Keratinocyte (primary cell): Measurements from ENCODE around the gene RRAS. TPM values are rescaled to one million over a fixed set of nuclear protein-coding genes. Genes with fewer than 3 reads are reported as not detected.

ENCODE experiments used
- DNase-seq: peaks from one replicate; pipeline ENCODE4 v3.0.0-alpha.2; 2011; ENCODE audit warnings: low read depth, missing footprints, low spot score
- FAIRE-seq: peaks from 2 replicates; lab custom pipeline; 2011; peaks lifted over from hg19 to GRCh38; lab: Jason Lieb, UNC
- H2AFZ ChIP-seq: 2 replicates; pipeline ENCODE4 v1.6.0; 2012; ENCODE audit warnings: low read length, control low read depth, inconsistent platforms; ENCODE audit not compliant: control insufficient read depth
- H3K27ac ChIP-seq: 2 replicates; pipeline ENCODE4 v1.5.1; 2011; ENCODE audit warnings: low read length; ENCODE audit not compliant: control insufficient read depth, insufficient read depth
- H3K27me3 ChIP-seq: 3 replicates; pipeline ENCODE4 v1.6.0; 2011; ENCODE audit warnings: low read length; ENCODE audit not compliant: control insufficient read depth, insufficient read depth; ENCODE audit errors: extremely low read depth
- H3K36me3 ChIP-seq, 2 experiments: 2 replicates in 1 of 2; 3 replicates in 1 of 2; pipeline ENCODE4 v1.5.1; 2011; ENCODE audit warnings: low read length in 2 of 2, mild to moderate bottlenecking in 1 of 2; ENCODE audit not compliant: control insufficient read depth in 2 of 2, insufficient read depth in 2 of 2; ENCODE audit errors: extremely low read depth in 1 of 2
- H3K4me1 ChIP-seq: 3 replicates; pipeline ENCODE4 v1.5.1; 2011; ENCODE audit warnings: low read length; ENCODE audit not compliant: control insufficient read depth, insufficient read depth; ENCODE audit errors: extremely low read depth
- H3K4me2 ChIP-seq: 3 replicates; pipeline ENCODE4 v1.6.0; 2011; ENCODE audit warnings: low read depth, low read length; ENCODE audit not compliant: control insufficient read depth, insufficient read depth; ENCODE audit errors: extremely low read depth
- H3K4me3 ChIP-seq, 3 experiments: fragments of 200-600 bp in 1 of 3; sonication (generic) in 1 of 3; 2 replicates in 2 of 3; 3 replicates in 1 of 3; pipeline ENCODE4 v1.5.1; 2011 to 2016; ENCODE audit warnings: low read length in 3 of 3, mild to moderate bottlenecking in 3 of 3, control low read depth in 2 of 3, inconsistent platforms in 1 of 3, low read depth in 1 of 3, mixed read lengths in 1 of 3, mixed run types in 1 of 3, moderate library complexity in 1 of 3; ENCODE audit not compliant: control insufficient read depth in 2 of 3, insufficient read depth in 2 of 3; ENCODE audit errors: extremely low read depth in 1 of 3
- H3K79me2 ChIP-seq: 2 replicates; pipeline ENCODE4 v1.6.0; 2012; ENCODE audit warnings: low read length; ENCODE audit not compliant: control insufficient read depth, insufficient read depth
- H3K9ac ChIP-seq: 3 replicates; pipeline ENCODE4 v1.6.0; 2011; ENCODE audit warnings: low read length; ENCODE audit not compliant: control insufficient read depth, insufficient read depth; ENCODE audit errors: extremely low read depth
- H3K9me1 ChIP-seq: 3 replicates; pipeline ENCODE4 v1.6.0; 2011; ENCODE audit warnings: low read length; ENCODE audit not compliant: control insufficient read depth, insufficient read depth; ENCODE audit errors: extremely low read depth
- H3K9me3 ChIP-seq: 2 replicates; pipeline ENCODE4 v1.5.1; 2012; ENCODE audit warnings: low read depth, low read length; ENCODE audit not compliant: control insufficient read depth
- H4K20me1 ChIP-seq: 3 replicates; pipeline ENCODE4 v1.6.0; 2011; ENCODE audit warnings: low read length; ENCODE audit not compliant: control insufficient read depth, insufficient read depth; ENCODE audit errors: extremely low read depth
- EZH2 ChIP-seq: IDR thresholded peaks from one replicate; pipeline ENCODE4 v1.6.1; 2012; ENCODE audit warnings: inconsistent platforms, mild to moderate bottlenecking, low read length, moderate library complexity
- dilution Hi-C: fragments of 300-500 bp; cut with MboI; formaldehyde crosslinking; loops from one replicate; pipeline ENCODE4 v1.7.0; 2020; ENCODE audit warnings: low sequenced_read_pairs; ENCODE audit not compliant: extremely low pct_ligation_motif_present
- polyA plus RNA-seq, 5 experiments: library from polyadenylated mRNA; depleted of rRNA in 3 of 5; stranded (reverse) in 3 of 5; stranded (forward) in 1 of 5; unstranded in 1 of 5; fragments of >200 nt; gene quantifications; 1 replicate in 1 of 5; 2 replicates in 3 of 5; 3 replicates in 1 of 5; pipeline versions ENCODE4 v1.2.1 to v1.2.3, GENCODE V29; 2011 to 2012; ENCODE audit warnings: missing spikeins in 2 of 5, low read depth in 1 of 5, low replicate concordance in 1 of 5
- small RNA-seq, 3 experiments: library from RNA; depleted of rRNA; stranded (forward); fragments of <200 nt; gene quantifications; one replicate each; pipeline ENCODE3, GENCODE V24; 2012; ENCODE audit warnings: low read depth in 3 of 3, low replicate concordance in 1 of 3; ENCODE audit not compliant: insufficient read length in 3 of 3
- TF ChIP-seq, protein P1 (sequence below), 3 experiments: IDR thresholded peaks in 1 of 3; conservative IDR thresholded peaks in 1 of 3; optimal IDR thresholded peaks in 1 of 3; 2 replicates in 2 of 3; 3 replicates in 1 of 3; pipeline versions ENCODE3 to v1.5.1; 2011; ENCODE audit warnings: low read length in 3 of 3, mild to moderate bottlenecking in 3 of 3, moderate library complexity in 2 of 3, control low read depth in 1 of 3, inconsistent platforms in 1 of 3; ENCODE audit not compliant: insufficient read depth in 2 of 3; ENCODE audit errors: extremely low read depth in 1 of 3

Gene RRAS
- polyA plus RNA-seq, 1 donor (not counting 4 experiments of a cell fraction or from before 2014, with no cell fraction given) = 98.1 TPM

DNA sequence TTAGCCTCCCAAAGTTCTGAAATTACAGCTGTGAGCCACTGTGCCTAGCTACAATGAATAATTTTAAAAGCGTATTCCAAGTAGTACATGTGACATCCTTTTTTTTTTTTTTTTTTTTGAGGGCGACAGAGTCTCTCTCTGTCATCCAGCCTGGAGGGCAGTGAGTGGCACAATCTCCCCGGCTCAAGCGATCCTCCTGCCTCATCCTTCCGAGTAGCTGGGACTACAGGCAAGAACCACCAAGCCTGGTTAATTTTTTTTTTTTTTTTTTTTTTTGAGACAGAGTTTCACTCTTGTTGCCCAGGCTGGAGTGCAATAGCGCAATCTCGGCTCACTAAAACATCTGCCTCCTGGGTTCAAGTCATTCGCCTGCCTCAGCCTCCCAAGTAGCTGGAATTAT is 52.7 kb downstream of the RRAS start:
- FAIRE-seq (no peak), DNase-seq (no peak)
- Histone ChIP-seq H3K4me2 (no peak overlapping the region), H3K9me1 (no peaks in the 10 kb centered on the region), H3K4me1 (peaks cover 6% of the 10 kb centered on the region), H3K9me3 (no peaks in the 10 kb centered on the region), H3K27me3 (no peaks in the 10 kb centered on the region), H4K20me1 (no peaks in the 10 kb centered on the region), H2AFZ (no peak overlapping the region), H3K4me3 (no peak overlapping the region), H3K27ac (no peak overlapping the region), H3K79me2 (peaks cover 2% of the 10 kb centered on the region), H3K9ac (no peak overlapping the region), H3K36me3 (peaks cover 0 to 1% of the 10 kb centered on the region in 2 experiments)
- TF ChIP-seq, protein P1, sequence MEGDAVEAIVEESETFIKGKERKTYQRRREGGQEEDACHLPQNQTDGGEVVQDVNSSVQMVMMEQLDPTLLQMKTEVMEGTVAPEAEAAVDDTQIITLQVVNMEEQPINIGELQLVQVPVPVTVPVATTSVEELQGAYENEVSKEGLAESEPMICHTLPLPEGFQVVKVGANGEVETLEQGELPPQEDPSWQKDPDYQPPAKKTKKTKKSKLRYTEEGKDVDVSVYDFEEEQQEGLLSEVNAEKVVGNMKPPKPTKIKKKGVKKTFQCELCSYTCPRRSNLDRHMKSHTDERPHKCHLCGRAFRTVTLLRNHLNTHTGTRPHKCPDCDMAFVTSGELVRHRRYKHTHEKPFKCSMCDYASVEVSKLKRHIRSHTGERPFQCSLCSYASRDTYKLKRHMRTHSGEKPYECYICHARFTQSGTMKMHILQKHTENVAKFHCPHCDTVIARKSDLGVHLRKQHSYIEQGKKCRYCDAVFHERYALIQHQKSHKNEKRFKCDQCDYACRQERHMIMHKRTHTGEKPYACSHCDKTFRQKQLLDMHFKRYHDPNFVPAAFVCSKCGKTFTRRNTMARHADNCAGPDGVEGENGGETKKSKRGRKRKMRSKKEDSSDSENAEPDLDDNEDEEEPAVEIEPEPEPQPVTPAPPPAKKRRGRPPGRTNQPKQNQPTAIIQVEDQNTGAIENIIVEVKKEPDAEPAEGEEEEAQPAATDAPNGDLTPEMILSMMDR (optimal IDR thresholded peaks at IDR 0.05 in 1 of 3, IDR thresholded peaks at IDR 0.05 in 1 of 3, conservative IDR thresholded peaks at IDR 0.05 in 1 of 3; ENCODE audit: extremely low read depth in 1 of 3, insufficient read depth in 2 of 3, low read length in 3 of 3) = no peak
- no peak for TF ChIP-seq EZH2
- dilution Hi-C loops = no loop called here

Small RNA genes lying within 50 kb of the gene (small RNA-seq; reads per million reads assigned to genes)
- gene MIR5088 = 0 to 0.13 (median 0) reads per million in 3 experiments

Other genes starting within 250 kb of the RRAS start
- not detected in 3 replicates for gene PTH2, start 216.7 kb downstream of the RRAS start, polyA plus RNA-seq
- gene GFY, start 214.8 kb downstream of the RRAS start, polyA plus RNA-seq = not detected in 3 replicates
- gene SLC17A7, start 198.6 kb downstream of the RRAS start, polyA plus RNA-seq = 0.04 to 0.12 TPM (median 0.04 TPM) in 3 replicates
- 29.0 to 40.7 TPM (median 37.8 TPM) in 3 replicates for gene PIH1D1, start 188.3 kb downstream of the RRAS start, polyA plus RNA-seq
- 7.1 to 12.2 TPM (median 9.8 TPM) in 3 replicates for gene ALDH16A1, start 186.9 kb downstream of the RRAS start, polyA plus RNA-seq
- gene FLT3LG, start 165.9 kb downstream of the RRAS start, polyA plus RNA-seq = 0.80 to 1.7 TPM (median 1.3 TPM) in 3 replicates
- gene RPL13A, start 152.5 kb downstream of the RRAS start, polyA plus RNA-seq = 1,826 to 4,676 TPM (median 3,383 TPM) in 3 replicates
- gene RPS11, start 143.7 kb downstream of the RRAS start, polyA plus RNA-seq = 2,569 to 3,320 TPM (median 2,868 TPM) in 3 replicates
- gene FCGRT, start 127.5 kb downstream of the RRAS start, polyA plus RNA-seq = 12.0 to 12.8 TPM (median 12.3 TPM) in 3 replicates
- gene RCN3, start 112.1 kb downstream of the RRAS start, polyA plus RNA-seq = 0.10 to 0.14 TPM in 2 of 3 replicates, not detected in the other
- gene NOSIP, start 59.6 kb downstream of the RRAS start, polyA plus RNA-seq = 36.6 to 63.6 TPM (median 42.7 TPM) in 3 replicates
- 5.2 to 7.5 TPM (median 5.3 TPM) in 3 replicates for gene PRRG2, start 58.8 kb downstream of the RRAS start, polyA plus RNA-seq
- gene PRR12, start 49.0 kb downstream of the RRAS start, polyA plus RNA-seq = 0.35 to 1.1 TPM (median 0.42 TPM) in 3 replicates
- gene SCAF1, start 2.1 kb upstream of the RRAS start, polyA plus RNA-seq = 3.4 to 20.9 TPM (median 5.8 TPM) in 3 replicates
- gene IRF3, start 25.7 kb upstream of the RRAS start, polyA plus RNA-seq = 50.4 to 67.5 TPM (median 57.7 TPM) in 3 replicates
- gene BCL2L12, start 25.8 kb upstream of the RRAS start, polyA plus RNA-seq = 11.8 to 14.8 TPM (median 14.0 TPM) in 3 replicates
- 280 to 322 TPM (median 311 TPM) in 3 replicates for gene PRMT1, start 37.1 kb upstream of the RRAS start, polyA plus RNA-seq
- gene ADM5, start 49.5 kb upstream of the RRAS start, polyA plus RNA-seq = 0.73 to 0.76 TPM (median 0.73 TPM) in 3 replicates
- 0.39 to 0.49 TPM (median 0.41 TPM) in 3 replicates for gene CPT1C, start 51.0 kb upstream of the RRAS start, polyA plus RNA-seq
- gene TSKS, start 123.2 kb upstream of the RRAS start, polyA plus RNA-seq = 1.3 to 2.2 TPM (median 1.9 TPM) in 3 replicates
- 36.7 to 67.7 TPM (median 52.7 TPM) in 3 replicates for gene AP2A1, start 126.9 kb upstream of the RRAS start, polyA plus RNA-seq
- gene FUZ, start 173.1 kb upstream of the RRAS start, polyA plus RNA-seq = 2.6 to 4.7 TPM (median 3.7 TPM) in 3 replicates
- 12.5 to 37.0 TPM (median 13.9 TPM) in 3 replicates for gene MED25, start 178.1 kb upstream of the RRAS start, polyA plus RNA-seq
- gene PTOV1, start 211.0 kb upstream of the RRAS start, polyA plus RNA-seq = 22.9 to 49.0 TPM (median 32.1 TPM) in 3 replicates
- 19.3 to 26.4 TPM (median 19.6 TPM) in 3 replicates for gene PNKP, start 227.4 kb upstream of the RRAS start, polyA plus RNA-seq
- gene AKT1S1, start 237.2 kb upstream of the RRAS start, polyA plus RNA-seq = 27.2 to 43.8 TPM (median 28.8 TPM) in 3 replicates
- 9.0 to 25.6 TPM (median 9.4 TPM) in 3 replicates for gene TBC1D17, start 237.6 kb upstream of the RRAS start, polyA plus RNA-seq